ENCODE measurements around the gene NCK1.

DNA sequence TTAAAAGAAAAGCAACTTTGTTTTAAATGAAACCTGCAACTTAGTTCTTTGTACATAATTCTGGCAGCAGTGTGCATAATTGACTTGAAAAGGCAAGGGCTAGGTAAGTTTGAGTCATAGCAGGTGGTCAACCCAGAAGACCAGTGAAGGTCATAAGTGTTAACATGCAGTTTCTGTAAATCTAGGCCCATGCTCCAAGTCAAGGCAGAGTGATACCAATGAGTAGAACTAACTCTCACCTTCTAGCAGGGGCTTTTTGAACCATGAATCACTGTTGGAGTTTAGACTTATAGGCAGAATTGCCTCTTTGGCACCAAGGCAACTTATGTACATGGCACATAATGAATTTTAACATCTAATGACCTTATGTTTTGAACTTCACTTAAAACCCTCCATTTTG is 66.2 kb downstream of the NCK1 start:
- TF ChIP-seq POLR2AphosphoS5 (IDR thresholded peaks at IDR 0.05; ENCODE audit: borderline replicate concordance, low read depth, low read length) (no peak), EZH2 (IDR thresholded peaks at IDR 0.05) (no peak), FOXP2 (optimal IDR thresholded peaks at IDR 0.05; ENCODE audit: control extremely low read depth, extremely low read length, insufficient read depth) (no peak)

Measured in SK-N-MC (cell line).